Activated naive CD8-positive, alpha-beta T cell treated with anti-CD3 and anti-CD28 coated beads, Interleukin-2, amount 50 U/mL, for 24 hours (primary cell): ENCODE data around the gene OSBP.

Source experiments
- ATAC-seq: fragments of 150-1000 bp; cut with Tn5 transposase; one replicate; pipeline ENCODE4 v1.10.0; 2021
- DNase-seq: peaks from one replicate; pipeline ENCODE4 v3.0.0; 2021
- H3K27ac Mint-ChIP-seq: one replicate; pipeline ENCODE4 v1.8.0; 2021; ENCODE audit warnings: mild to moderate bottlenecking, mixed read lengths
- H3K27me3 Mint-ChIP-seq: one replicate; pipeline ENCODE4 v1.8.0; 2021; ENCODE audit warnings: mixed read lengths
- H3K36me3 Mint-ChIP-seq: one replicate; pipeline ENCODE4 v1.8.0; 2021; ENCODE audit warnings: low read depth, mixed read lengths
- H3K4me1 Mint-ChIP-seq: one replicate; pipeline ENCODE4 v1.8.0; 2021; ENCODE audit warnings: mixed read lengths
- H3K4me3 Mint-ChIP-seq: one replicate; pipeline ENCODE4 v1.8.0; 2021; ENCODE audit warnings: mild to moderate bottlenecking, moderate library complexity, mixed read lengths
- H3K9me3 Mint-ChIP-seq: one replicate; pipeline ENCODE4 v1.8.0; 2021; ENCODE audit warnings: mixed read lengths

The OSBP gene

GRCh38 chr11:59575505-59575904 lies 40.1 kb downstream of the OSBP start:
- Mint-ChIP-seq H3K4me1 (no peaks in the 10 kb centered on the region), H3K9me3 (no peaks in the 10 kb centered on the region), H3K36me3 (peaks cover 36% of the 10 kb centered on the region), H3K27me3 (no peaks in the 10 kb centered on the region), H3K27ac (no peak overlapping the region), H3K4me3 (no peak overlapping the region)
- ATAC-seq = no peak
- no peak for DNase-seq

GRCh38 chr11:59574932-59575502 lies 40.6 kb downstream of the OSBP start:
- ATAC-seq (no peak), DNase-seq (no peak)
- Mint-ChIP-seq H3K9me3 (no peaks in the 10 kb centered on the region), H3K27me3 (no peaks in the 10 kb centered on the region), H3K4me1 (no peaks in the 10 kb centered on the region), H3K4me3 (no peak overlapping the region), H3K27ac (peak overlapping the region; percentile 25), H3K36me3 (peaks cover 31% of the 10 kb centered on the region)

GRCh38 chr11:59574467-59574866 lies 41.1 kb downstream of the OSBP start:
- DNase-seq (no peak), ATAC-seq (no peak)
- Mint-ChIP-seq H3K4me1 (no peaks in the 10 kb centered on the region), H3K27ac (no peak overlapping the region), H3K9me3 (no peaks in the 10 kb centered on the region), H3K4me3 (no peak overlapping the region), H3K27me3 (no peaks in the 10 kb centered on the region), H3K36me3 (peaks cover 27% of the 10 kb centered on the region)

GRCh38 chr11:59573216-59573615 lies 42.4 kb downstream of the OSBP start:
- Mint-ChIP-seq H3K9me3 (no peaks in the 10 kb centered on the region), H3K4me3 (no peak overlapping the region), H3K36me3 (peaks cover 18% of the 10 kb centered on the region), H3K4me1 (no peaks in the 10 kb centered on the region), H3K27ac (no peak overlapping the region), H3K27me3 (no peaks in the 10 kb centered on the region)
- ATAC-seq (no peak), DNase-seq (no peak)

GRCh38 chr11:59572091-59572490 lies 43.5 kb downstream of the OSBP start:
- no peak overlapping the region for H3K27ac Mint-ChIP-seq
- H3K4me1 Mint-ChIP-seq = no peaks in the 10 kb centered on the region
- DNase-seq = no peak
- no peaks in the 10 kb centered on the region for H3K9me3 Mint-ChIP-seq
- no peaks in the 10 kb centered on the region for H3K27me3 Mint-ChIP-seq
- H3K4me3 Mint-ChIP-seq = no peak overlapping the region
- peaks cover 14% of the 10 kb centered on the region for H3K36me3 Mint-ChIP-seq
- ATAC-seq = no peak

GRCh38 chr11:59562292-59562691 lies 53.3 kb downstream of the OSBP start:
- Mint-ChIP-seq H3K4me1 (peaks cover 40% of the 10 kb centered on the region), H3K4me3 (no peak overlapping the region), H3K27ac (no peak overlapping the region)

GRCh38 chr11:59560702-59561473 lies 54.7 kb downstream of the OSBP start:
- peaks cover 10% of the 10 kb centered on the region for H3K27me3 Mint-ChIP-seq
- DNase-seq = peak; percentile 87
- H3K36me3 Mint-ChIP-seq = peaks cover 10% of the 10 kb centered on the region
- no peaks in the 10 kb centered on the region for H3K9me3 Mint-ChIP-seq
- H3K4me1 Mint-ChIP-seq = peaks cover 46% of the 10 kb centered on the region
- peak overlapping the region; percentile 95 for H3K4me3 Mint-ChIP-seq
- peak overlapping the region; percentile 99 for H3K27ac Mint-ChIP-seq
- peak; percentile 2 for ATAC-seq

More at GRCh38 chr11:59562292-59562691, 53.3 kb downstream of the OSBP start:
- no peak for DNase-seq
- peaks cover 5% of the 10 kb centered on the region for H3K36me3 Mint-ChIP-seq
- peaks cover 5% of the 10 kb centered on the region for H3K27me3 Mint-ChIP-seq
- ATAC-seq = no peak
- H3K9me3 Mint-ChIP-seq = no peaks in the 10 kb centered on the region

- peaks cover 10% of the 10 kb centered on the region for H3K36me3 Mint-ChIP-seq
- no peaks in the 10 kb centered on the region for H3K9me3 Mint-ChIP-seq
- H3K27ac Mint-ChIP-seq = peak overlapping the region; percentile 99
- DNase-seq = peak; percentile 83
- peaks cover 51% of the 10 kb centered on the region for H3K4me1 Mint-ChIP-seq
- peak overlapping the region; percentile 95 for H3K4me3 Mint-ChIP-seq
- H3K27me3 Mint-ChIP-seq = peaks cover 10% of the 10 kb centered on the region
- ATAC-seq = peak; percentile 3
Observed at GRCh38 chr11:59560290-59560701, 55.3 kb downstream of the OSBP start.

GRCh38 chr11:59559886-59560285 lies 55.7 kb downstream of the OSBP start:
- DNase-seq = no peak
- Mint-ChIP-seq H3K27me3 (peaks cover 10% of the 10 kb centered on the region), H3K9me3 (no peaks in the 10 kb centered on the region), H3K4me3 (peak overlapping the region; percentile 95), H3K27ac (peak overlapping the region; percentile 99), H3K36me3 (peaks cover 10% of the 10 kb centered on the region), H3K4me1 (peaks cover 52% of the 10 kb centered on the region)
- ATAC-seq = no peak

GRCh38 chr11:59558270-59558643 lies 57.3 kb downstream of the OSBP start:
- no peaks in the 10 kb centered on the region for H3K9me3 Mint-ChIP-seq
- H3K4me1 Mint-ChIP-seq = peaks cover 53% of the 10 kb centered on the region
- H3K27me3 Mint-ChIP-seq = peaks cover 13% of the 10 kb centered on the region
- DNase-seq (no peak), ATAC-seq (no peak)
- no peak overlapping the region for H3K27ac Mint-ChIP-seq
- H3K36me3 Mint-ChIP-seq = peaks cover 10% of the 10 kb centered on the region
- H3K4me3 Mint-ChIP-seq = peak overlapping the region; percentile 81

- peak; percentile 33 for ATAC-seq
- peaks cover 14% of the 10 kb centered on the region for H3K27me3 Mint-ChIP-seq
Observed at GRCh38 chr11:59556917-59557348, 58.6 kb downstream of the OSBP start.

GRCh38 chr11:59556115-59556916 lies 59.3 kb downstream of the OSBP start:
- Mint-ChIP-seq H3K27me3 (peaks cover 15% of the 10 kb centered on the region), H3K4me1 (peaks cover 59% of the 10 kb centered on the region), H3K36me3 (peaks cover 11% of the 10 kb centered on the region), H3K9me3 (no peaks in the 10 kb centered on the region), H3K4me3 (peak overlapping the region; percentile 81), H3K27ac (peak overlapping the region; percentile 96)
- ATAC-seq = peak; percentile 67
- DNase-seq = peak; percentile 84

More at GRCh38 chr11:59556917-59557348, 58.6 kb downstream of the OSBP start:
- peak overlapping the region; percentile 96 for H3K27ac Mint-ChIP-seq
- H3K9me3 Mint-ChIP-seq = no peaks in the 10 kb centered on the region
- peak overlapping the region; percentile 81 for H3K4me3 Mint-ChIP-seq
- peaks cover 56% of the 10 kb centered on the region for H3K4me1 Mint-ChIP-seq
- H3K36me3 Mint-ChIP-seq = peaks cover 10% of the 10 kb centered on the region
- DNase-seq = peak; percentile 33

- DNase-seq (no peak), ATAC-seq (no peak)
- Mint-ChIP-seq H3K27ac (peak overlapping the region; percentile 96), H3K27me3 (peaks cover 22% of the 10 kb centered on the region), H3K4me1 (peaks cover 60% of the 10 kb centered on the region), H3K4me3 (peak overlapping the region; percentile 81), H3K9me3 (peaks cover 1% of the 10 kb centered on the region), H3K36me3 (peaks cover 16% of the 10 kb centered on the region)
Observed at GRCh38 chr11:59555601-59556114, 59.9 kb downstream of the OSBP start.

- peaks cover 21% of the 10 kb centered on the region for H3K27me3 Mint-ChIP-seq
- ATAC-seq = no peak
- no peak overlapping the region for H3K4me3 Mint-ChIP-seq
Observed at GRCh38 chr11:59553323-59553722, 62.3 kb downstream of the OSBP start.

More at GRCh38 chr11:59553323-59553722, 62.3 kb downstream of the OSBP start:
- Mint-ChIP-seq H3K4me1 (peaks cover 60% of the 10 kb centered on the region), H3K36me3 (peaks cover 15% of the 10 kb centered on the region), H3K9me3 (peaks cover 3% of the 10 kb centered on the region), H3K27ac (no peak overlapping the region)
- no peak for DNase-seq
